Smooth muscle cell (in vitro differentiated cells): ENCODE data around the gene TBC1D16. TPM values are rescaled to one million over a fixed set of nuclear protein-coding genes. Genes with fewer than 3 reads are reported as not detected.

Experiments
- DNase-seq: peaks from one replicate; lab custom pipeline; 2025; ENCODE audit not compliant: unreplicated experiment; lab: John Stamatoyannopoulos, UW
- H2AFZ ChIP-seq: fragments of 200-600 bp; sonication (generic); 2 replicates; pipeline ENCODE4 v1.6.0; 2016; ENCODE audit warnings: antibody characterized with exemption, low read depth, mild to moderate bottlenecking
- H3F3A ChIP-seq: fragments of 200-600 bp; sonication (generic); 2 replicates; pipeline ENCODE4 v1.6.0; 2017; ENCODE audit warnings: antibody characterized with exemption, low read depth
- H3K27ac ChIP-seq: fragments of 200-600 bp; sonication (generic); 2 replicates; pipeline ENCODE4 v1.5.1; 2016; ENCODE audit warnings: low read depth, mild to moderate bottlenecking
- H3K27me3 ChIP-seq: fragments of 200-600 bp; sonication (generic); 2 replicates; pipeline ENCODE4 v1.6.1; 2016; ENCODE audit warnings: low read depth, mild to moderate bottlenecking
- H3K36me3 ChIP-seq: fragments of 200-600 bp; sonication (generic); 2 replicates; pipeline ENCODE4 v1.5.1; 2016; ENCODE audit warnings: low read depth
- H3K4me1 ChIP-seq: fragments of 200-600 bp; sonication (generic); 2 replicates; pipeline ENCODE4 v1.5.1; 2016; ENCODE audit warnings: low read depth
- H3K4me2 ChIP-seq: fragments of 200-600 bp; sonication (generic); 2 replicates; pipeline ENCODE4 v1.6.0; 2016; ENCODE audit warnings: mild to moderate bottlenecking
- H3K4me3 ChIP-seq: fragments of 200-600 bp; sonication (generic); 2 replicates; pipeline ENCODE4 v1.5.1; 2016; ENCODE audit warnings: mild to moderate bottlenecking
- H3K79me2 ChIP-seq: fragments of 200-600 bp; sonication (generic); 2 replicates; pipeline ENCODE4 v1.6.0; 2016; ENCODE audit warnings: low read depth, mild to moderate bottlenecking
- H3K9ac ChIP-seq: fragments of 200-600 bp; sonication (generic); 2 replicates; pipeline ENCODE4 v1.6.0; 2016; ENCODE audit warnings: low read depth
- H3K9me3 ChIP-seq: fragments of 200-600 bp; sonication (generic); replicated peaks from 2 replicates; pipeline ENCODE4 v1.5.1; 2016; ENCODE audit warnings: low read depth
- H4K20me1 ChIP-seq: fragments of 200-600 bp; sonication (generic); 2 replicates; pipeline ENCODE4 v1.6.0; 2016; ENCODE audit warnings: low read depth
- CTCF ChIP-seq: fragments of 200-600 bp; sonication (generic); IDR thresholded peaks from 2 replicates; pipeline ENCODE4 v1.5.1; 2017; ENCODE audit warnings: borderline replicate concordance, mild to moderate bottlenecking, antibody characterized with exemption; ENCODE audit not compliant: insufficient read depth, poor library complexity, severe bottlenecking
- WGBS: methylation state at CpG from one replicate; pipeline ENCODE4 v1.1.7; 2016; ENCODE audit warnings: low lambda C conversion rate; 5-methylcytosine and 5-hydroxymethylcytosine counted together
- polyA plus RNA-seq: library from polyadenylated mRNA; unstranded; fragments of >200 nt; fragmentation: Nextera tagmentation; extraction: Ambion mirVana; gene quantifications from 2 replicates; pipeline ENCODE4 v1.2.1, GENCODE V29; 2016
- total RNA-seq: library from RNA; depleted of rRNA; stranded (reverse); fragments of >200 nt; gene quantifications from 2 replicates; pipeline ENCODE4 v1.2.3, GENCODE V29; 2014

The TBC1D16 gene
- total and polyA plus RNA-seq, 2 experiments from 2014 or later: 17.4 to 24.6 TPM

GRCh38 chr17:79970576-79971068, 65.0 kb downstream of the TBC1D16 start:
- TF ChIP-seq CTCF: peak; percentile 27
- H3K4me2 ChIP-seq: no peak overlapping the region
- no peaks in the 10 kb centered on the region for H3K9me3 ChIP-seq
- H3K27me3 ChIP-seq: no peaks in the 10 kb centered on the region
- H2AFZ ChIP-seq: no peak overlapping the region
- H3K4me3 ChIP-seq: no peak overlapping the region
- WGBS: 60% methylated on average over 10 of the region's 10 CpGs
- H3K27ac ChIP-seq: no peak overlapping the region
- H3K9ac ChIP-seq: no peak overlapping the region
- no peaks in the 10 kb centered on the region for H3F3A ChIP-seq
- peaks cover 16% of the 10 kb centered on the region for H3K79me2 ChIP-seq
- H3K36me3 ChIP-seq: no peaks in the 10 kb centered on the region
- no peak for DNase-seq
- H3K4me1 ChIP-seq: peaks cover 10% of the 10 kb centered on the region
- H4K20me1 ChIP-seq: peaks cover 33% of the 10 kb centered on the region

GRCh38 chr17:79969906-79970305, 65.8 kb downstream of the TBC1D16 start:
- H3K4me2 ChIP-seq: no peak overlapping the region
- no peak for DNase-seq
- H4K20me1 ChIP-seq: peaks cover 27% of the 10 kb centered on the region
- no peak overlapping the region for H3K27ac ChIP-seq
- no peaks in the 10 kb centered on the region for H3K36me3 ChIP-seq
- H3K4me1 ChIP-seq: peaks cover 10% of the 10 kb centered on the region
- H3K9me3 ChIP-seq: no peaks in the 10 kb centered on the region
- WGBS: 94% methylated on average over 7 of the region's 7 CpGs
- no peak overlapping the region for H3K9ac ChIP-seq
- no peak overlapping the region for H3K4me3 ChIP-seq
- no peak overlapping the region for H2AFZ ChIP-seq
- no peaks in the 10 kb centered on the region for H3K27me3 ChIP-seq
- H3F3A ChIP-seq: no peaks in the 10 kb centered on the region
- TF ChIP-seq CTCF: no peak
- peaks cover 22% of the 10 kb centered on the region for H3K79me2 ChIP-seq

GRCh38 chr17:79968116-79968515, 67.6 kb downstream of the TBC1D16 start:
- Histone ChIP-seq H3K27me3 (no peaks in the 10 kb centered on the region), H3K9me3 (no peaks in the 10 kb centered on the region), H3K36me3 (no peaks in the 10 kb centered on the region), H4K20me1 (peaks cover 14% of the 10 kb centered on the region), H3F3A (no peaks in the 10 kb centered on the region), H3K4me2 (no peak overlapping the region), H3K4me1 (peaks cover 3% of the 10 kb centered on the region), H3K79me2 (peaks cover 38% of the 10 kb centered on the region), H3K9ac (no peak overlapping the region), H3K27ac (no peak overlapping the region), H2AFZ (no peak overlapping the region), H3K4me3 (no peak overlapping the region)
- TF ChIP-seq CTCF: no peak
- WGBS: 97% methylated on average over 5 of the region's 5 CpGs
- no peak for DNase-seq

GRCh38 chr17:79966681-79967080, 69.0 kb downstream of the TBC1D16 start:
- H2AFZ ChIP-seq: no peak overlapping the region
- H3K4me3 ChIP-seq: no peak overlapping the region
- DNase-seq: no peak
- H3K9me3 ChIP-seq: no peaks in the 10 kb centered on the region
- peak overlapping the region; percentile 54 for H3K4me2 ChIP-seq
- H4K20me1 ChIP-seq: peaks cover 14% of the 10 kb centered on the region
- TF ChIP-seq CTCF: no peak
- no peaks in the 10 kb centered on the region for H3K27me3 ChIP-seq
- no peaks in the 10 kb centered on the region for H3F3A ChIP-seq
- 34% methylated on average over 3 of the region's 3 CpGs for WGBS
- H3K9ac ChIP-seq: no peak overlapping the region
- H3K79me2 ChIP-seq: peaks cover 43% of the 10 kb centered on the region
- H3K4me1 ChIP-seq: peaks cover 3% of the 10 kb centered on the region
- no peaks in the 10 kb centered on the region for H3K36me3 ChIP-seq
- peak overlapping the region; percentile 41 for H3K27ac ChIP-seq
